ENCODE data around the gene CHML. TPM values are rescaled to one million over a fixed set of nuclear protein-coding genes. Genes with fewer than 3 reads are reported as not detected.

CHML gene
- total RNA-seq, 1 donor from 2014 or later, result 11.3 TPM

- intact Hi-C loops (cut with DNase I), result no loop called here
- no peak for TF ChIP-seq POLR2AphosphoS5 (IDR thresholded peaks at IDR 0.05; ENCODE audit: insufficient read depth in 1 of 2, low read depth in 1 of 2)
- no peak for TF ChIP-seq POLR2A (IDR thresholded peaks at IDR 0.05)
- no peak for TF ChIP-seq CTCF (IDR thresholded peaks at IDR 0.05)
- no peak for DNase-seq (ENCODE audit: extremely low spot score in 2 of 2)
Measured at GRCh38 chr1:241637604-241638003, 2.6 kb downstream of the CHML start.

GRCh38 chr1:241637046-241637590 is 3.1 kb downstream of the CHML start:
- Histone ChIP-seq H3K36me3 (peaks cover 0 to 9% of the 10 kb centered on the region in 2 donors), H3K4me3 (no peak overlapping the region), H3K27ac (no peak overlapping the region), H3K27me3 (no peaks in the 10 kb centered on the region), H3K4me1 (peaks cover 29% of the 10 kb centered on the region), H3K9me3 (no peaks in the 10 kb centered on the region)
- TF ChIP-seq POLR2A (IDR thresholded peaks at IDR 0.05), result no peak
- TF ChIP-seq POLR2AphosphoS5 (IDR thresholded peaks at IDR 0.05; ENCODE audit: insufficient read depth in 1 of 2, low read depth in 1 of 2), result no peak
- TF ChIP-seq CTCF (IDR thresholded peaks at IDR 0.05), result no peak
- no peak for DNase-seq (ENCODE audit: extremely low spot score in 2 of 2)
- intact Hi-C loops (cut with DNase I), result no loop called here

More at GRCh38 chr1:241637604-241638003, 2.6 kb downstream of the CHML start:
- H3K9me3 ChIP-seq, result no peaks in the 10 kb centered on the region
- H3K27ac ChIP-seq, result no peak overlapping the region
- no peak overlapping the region for H3K4me3 ChIP-seq
- H3K36me3 ChIP-seq, result peaks cover 0 to 9% of the 10 kb centered on the region in 2 donors
- peaks cover 29% of the 10 kb centered on the region for H3K4me1 ChIP-seq
- H3K27me3 ChIP-seq, result no peaks in the 10 kb centered on the region

- Histone ChIP-seq H3K9me3 (no peaks in the 10 kb centered on the region), H3K27me3 (no peaks in the 10 kb centered on the region), H3K4me3 (no peak overlapping the region), H3K36me3 (peaks cover 0 to 9% of the 10 kb centered on the region in 2 donors), H3K27ac (no peak overlapping the region), H3K4me1 (peaks cover 29% of the 10 kb centered on the region)
- intact Hi-C loops (cut with DNase I), result no loop called here
- no peak for DNase-seq (ENCODE audit: extremely low spot score in 2 of 2)
- TF ChIP-seq CTCF (IDR thresholded peaks at IDR 0.05), result no peak
- no peak for TF ChIP-seq POLR2AphosphoS5 (IDR thresholded peaks at IDR 0.05; ENCODE audit: insufficient read depth in 1 of 2, low read depth in 1 of 2)
- TF ChIP-seq POLR2A (IDR thresholded peaks at IDR 0.05), result no peak
Measured at GRCh38 chr1:241636291-241636690, 3.9 kb downstream of the CHML start.

GRCh38 chr1:241635556-241636152 is 4.5 kb downstream of the CHML start:
- H3K27ac ChIP-seq, result no peak overlapping the region
- no peak for DNase-seq (ENCODE audit: extremely low spot score in 2 of 2)
- H3K4me1 ChIP-seq, result peaks cover 26% of the 10 kb centered on the region
- intact Hi-C loops (cut with DNase I), result no loop called here
- no peaks in the 10 kb centered on the region for H3K9me3 ChIP-seq
- H3K36me3 ChIP-seq, result peaks cover 0 to 9% of the 10 kb centered on the region in 2 donors
- no peak overlapping the region for H3K4me3 ChIP-seq
- H3K27me3 ChIP-seq, result no peaks in the 10 kb centered on the region
- TF ChIP-seq POLR2A (IDR thresholded peaks at IDR 0.05), result no peak
- no peak for TF ChIP-seq CTCF (IDR thresholded peaks at IDR 0.05)
- TF ChIP-seq POLR2AphosphoS5 (IDR thresholded peaks at IDR 0.05; ENCODE audit: insufficient read depth in 1 of 2, low read depth in 1 of 2), result no peak

- intact Hi-C loops (cut with DNase I), result no loop called here
- H3K9me3 ChIP-seq, result no peaks in the 10 kb centered on the region
- no peak overlapping the region for H3K27ac ChIP-seq
- peaks cover 0 to 9% of the 10 kb centered on the region in 2 donors for H3K36me3 ChIP-seq
- no peak for DNase-seq (ENCODE audit: extremely low spot score in 2 of 2)
- no peak for TF ChIP-seq POLR2A (IDR thresholded peaks at IDR 0.05)
- TF ChIP-seq CTCF (IDR thresholded peaks at IDR 0.05), result no peak
- TF ChIP-seq POLR2AphosphoS5 (IDR thresholded peaks at IDR 0.05; ENCODE audit: insufficient read depth in 1 of 2, low read depth in 1 of 2), result no peak
- no peaks in the 10 kb centered on the region for H3K27me3 ChIP-seq
- no peak overlapping the region for H3K4me3 ChIP-seq
- peaks cover 14% of the 10 kb centered on the region for H3K4me1 ChIP-seq
Measured at GRCh38 chr1:241632987-241633386, 7.2 kb downstream of the CHML start.

All from vagina (tissue), 2 donors.